ENCODE measurements around the gene ROR2. TPM values are rescaled to one million over a fixed set of nuclear protein-coding genes. Genes with fewer than 3 reads are reported as not detected.

Gene ROR2
- total and polyA plus RNA-seq, 2 of the 8 experiments (the other 6 are each of a cell fraction or from before 2014, with no cell fraction given), result 2.7 to 4.3 TPM

DNA sequence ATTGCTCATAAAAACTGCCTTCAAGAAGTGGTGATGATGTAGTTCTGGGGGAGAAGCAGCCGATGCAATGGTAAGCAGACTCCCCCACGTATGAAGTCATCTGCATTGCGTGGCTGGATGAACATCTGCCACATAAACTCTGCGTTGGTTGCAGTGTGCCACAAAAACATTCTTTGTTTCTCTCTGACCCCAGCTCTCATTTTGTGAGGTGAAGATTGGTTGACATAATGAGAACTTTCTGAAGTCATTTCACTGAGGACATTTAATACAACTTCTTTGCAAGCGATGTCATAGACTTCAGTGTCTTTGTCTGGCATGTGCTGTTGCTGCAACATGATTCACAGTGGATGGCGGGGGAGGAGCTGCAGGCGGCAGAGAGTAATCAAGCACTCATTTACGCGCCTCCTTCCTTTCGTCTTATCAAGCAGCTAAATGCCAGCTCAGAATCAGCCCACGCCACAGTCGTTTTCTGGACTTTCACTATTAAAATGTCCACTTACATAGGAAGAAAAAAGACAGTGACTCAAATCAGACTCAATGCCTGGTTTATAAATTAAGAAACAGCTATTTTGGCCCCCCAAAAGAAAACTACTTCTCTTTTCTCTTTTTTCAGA, 434.8 kb downstream of the ROR2 start:
- Histone ChIP-seq H3K4me2 (ENCODE audit: insufficient read depth in 1 of 2, low read depth in 2 of 2, low read length in 2 of 2) (no peak overlapping the region), H4K20me1 (replicated peaks in 1 of 2; ENCODE audit: control insufficient read depth in 1 of 2, insufficient read depth in 2 of 2, low read length in 2 of 2) (no peaks in the 10 kb centered on the region), H3K4ac (replicated peaks; ENCODE audit: insufficient read length, low read depth, low read length) (no peak overlapping the region), H4K91ac (replicated peaks; ENCODE audit: insufficient read length, low read length) (no peak overlapping the region), H3K9me3 (ENCODE audit: insufficient read depth in 2 of 2, low read depth in 1 of 2, low read length in 1 of 2) (0 out of 4 replicates have a peak, but pooled peaks cover 0 to 4% of the 10 kb centered on the region in 2 experiments), H3K4me3 (ENCODE audit: extremely low read depth in 1 of 4, insufficient read depth in 2 of 4, low read depth in 3 of 4, low read length in 4 of 4) (no peak overlapping the region), H3K56ac (replicated peaks; ENCODE audit: insufficient read length, low read depth, low read length) (no peak overlapping the region), H3K14ac (ENCODE audit: insufficient read length) (no peak overlapping the region), H3K27ac (ENCODE audit: low read depth, low read length) (no peak overlapping the region), H2BK5ac (ENCODE audit: low read depth, low read length) (no peak overlapping the region), H3K9ac (replicated peaks in 1 of 4; ENCODE audit: extremely low read depth in 1 of 4, low read depth in 3 of 4, low read length in 3 of 4) (no peak overlapping the region), H2AK5ac (ENCODE audit: low read depth, low read length) (no peak overlapping the region), H3K79me2 (ENCODE audit: control insufficient read depth in 1 of 2, insufficient read depth in 2 of 2, low read length in 2 of 2) (no peaks in the 10 kb centered on the region), H3K4me1 (replicated peaks in 1 of 4; ENCODE audit: control insufficient read depth in 3 of 4, insufficient read depth in 4 of 4, low read length in 3 of 4) (0 out of 7 replicates have a peak, but pooled peaks cover 0 to 2% (median 0%) of the 10 kb centered on the region in 4 experiments), H3K23ac (ENCODE audit: insufficient read length) (no peak overlapping the region), H4K8ac (ENCODE audit: extremely low read depth, insufficient read depth, low read length) (no peak overlapping the region), H2BK12ac (ENCODE audit: low read depth, low read length) (no peak overlapping the region), H2BK20ac (ENCODE audit: low read length) (no peak overlapping the region), H2AFZ (ENCODE audit: low read length) (peak overlapping the region; percentile 87; the same call in 1 of the 2 replicates), H3K36me3 (ENCODE audit: control insufficient read depth in 2 of 4, insufficient read depth in 4 of 4, low read length in 3 of 4) (no peaks in the 10 kb centered on the region), H3K18ac (ENCODE audit: extremely low read depth, low read length) (no peak overlapping the region), H2BK15ac (ENCODE audit: low read length) (no peak overlapping the region), H3K27me3 (replicated peaks in 1 of 4; ENCODE audit: control insufficient read depth in 3 of 4, extremely low read depth in 1 of 4, insufficient read depth in 3 of 4, low read length in 3 of 4) (no peaks in the 10 kb centered on the region), H4K5ac (ENCODE audit: insufficient read length, low read depth, low read length) (no peak overlapping the region), H3K23me2 (ENCODE audit: low read depth, low read length) (no peaks in the 10 kb centered on the region), H3K79me1 (ENCODE audit: low read depth, low read length) (no peaks in the 10 kb centered on the region), H2BK120ac (replicated peaks; ENCODE audit: low read depth, low read length) (peak overlapping the region; percentile 38)
- ChIA-PET CTCF (ENCODE audit: partially characterized antibody) (interaction anchor here (1.8 kb wide), 1 partner anchor 599 kb away, joined by 6 read pairs; no protein-coding TSS in a partner anchor), POLR2A (ENCODE audit: partially characterized antibody) (no interaction called here)
- 89% methylated on average over 12 of the region's 12 CpGs; no CpG with 5 or more reads in 1 of the 2 experiments for WGBS, 2 experiments (ENCODE audit: extremely low coverage in 1 of 2, insufficient coverage in 1 of 2, insufficient read length in 1 of 2, insufficient replicate concordance in 2 of 2, low coverage in 1 of 2, low lambda C conversion rate in 2 of 2, missing lambda C conversion rate in 1 of 2)
- DNase-seq (ENCODE audit: low read depth in 1 of 2, low spot score in 2 of 2) (no peak), FAIRE-seq (no peak)
- TF ChIP-seq BCL11A (IDR thresholded peaks at IDR 0.05; ENCODE audit: low read depth in 2 of 2, low read length in 2 of 2), result no peak
- TF ChIP-seq CBX8 (IDR thresholded peaks at IDR 0.05; ENCODE audit: borderline replicate concordance, low read depth, low read length), result no peak
- TF ChIP-seq RBBP5 (IDR thresholded peaks at IDR 0.05; ENCODE audit: borderline replicate concordance, low read depth, low read length), result no peak
- TF ChIP-seq RXRA (IDR thresholded peaks at IDR 0.05; ENCODE audit: insufficient read depth, low read depth, low read length), result no peak
- TF ChIP-seq SIRT6 (IDR thresholded peaks at IDR 0.05; ENCODE audit: low read length), result no peak
- TF ChIP-seq KDM1A (IDR thresholded peaks at IDR 0.05; ENCODE audit: borderline replicate concordance, low read length), result no peak
- TF ChIP-seq TBP (IDR thresholded peaks at IDR 0.05; ENCODE audit: low read depth, low read length), result no peak
- no peak for TF ChIP-seq POLR2A (IDR thresholded peaks at IDR 0.05; ENCODE audit: control extremely low read depth in 1 of 2, low read depth in 2 of 2, low read length in 2 of 2)
- no peak for TF ChIP-seq TEAD4 (IDR thresholded peaks at IDR 0.05; ENCODE audit: low read depth, low read length)
- no peak for TF ChIP-seq FOSL1 (IDR thresholded peaks at IDR 0.05; ENCODE audit: insufficient read depth, low read depth, low read length)
- no peak for TF ChIP-seq PHF8 (conservative IDR thresholded peaks at IDR 0.05; ENCODE audit: low read depth, low read length)
- no peak for TF ChIP-seq RFX5 (IDR thresholded peaks at IDR 0.05; ENCODE audit: borderline replicate concordance, low read depth, low read length)
- no peak for TF ChIP-seq NANOG (IDR thresholded peaks at IDR 0.05; ENCODE audit: insufficient read depth, low read depth, low read length, poor library complexity, severe bottlenecking)
- no peak for TF ChIP-seq POLR2AphosphoS5 (IDR thresholded peaks at IDR 0.05; ENCODE audit: low read depth, low read length)
- no peak for TF ChIP-seq JUND (IDR thresholded peaks at IDR 0.05; ENCODE audit: low read length)

All from H1 (cell line).